GM12801 (cell line): ENCODE data around the gene IGDCC3.

ENCODE experiments used
- TF ChIP-seq, protein P1 (sequence below): IDR thresholded peaks from one replicate; pipeline ENCODE4 v1.5.1; 2011; ENCODE audit warnings: control low read depth; ENCODE audit not compliant: insufficient read length; ENCODE audit errors: extremely low read depth

IGDCC3 gene

DNA sequence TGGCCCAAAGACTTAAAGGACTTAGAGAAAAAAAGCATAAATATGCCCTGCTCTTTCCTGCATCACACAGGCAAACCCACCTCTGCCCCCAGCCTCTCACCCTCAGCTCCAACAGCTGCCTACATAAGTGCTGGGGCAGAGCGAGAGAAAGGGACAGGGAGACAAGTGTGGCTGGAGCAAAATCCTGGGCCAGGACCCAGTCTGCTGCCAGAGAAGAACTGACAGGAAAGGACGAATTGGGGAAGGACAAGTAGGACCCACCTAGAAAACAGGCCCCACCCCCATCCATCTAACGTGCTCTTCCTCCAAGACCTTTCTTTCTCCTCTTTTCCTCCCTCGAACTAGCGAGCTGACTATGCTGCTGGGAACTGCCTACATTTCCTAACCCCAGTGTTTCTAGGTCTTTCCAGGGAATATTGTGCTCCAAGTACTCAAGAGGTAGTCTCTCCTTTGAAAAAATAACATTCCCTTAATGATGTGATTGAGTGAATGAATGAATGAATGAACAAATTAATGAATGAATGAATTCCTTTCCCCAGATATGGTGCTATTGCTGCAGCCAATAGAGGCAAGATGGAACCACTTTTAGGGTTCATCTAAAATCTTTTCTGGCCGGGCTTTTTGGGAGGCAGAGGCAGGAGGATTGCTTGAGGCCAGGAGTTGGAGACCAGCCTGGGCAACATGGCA lies 26.5 kb upstream of the IGDCC3 start:
- TF ChIP-seq, protein P1, sequence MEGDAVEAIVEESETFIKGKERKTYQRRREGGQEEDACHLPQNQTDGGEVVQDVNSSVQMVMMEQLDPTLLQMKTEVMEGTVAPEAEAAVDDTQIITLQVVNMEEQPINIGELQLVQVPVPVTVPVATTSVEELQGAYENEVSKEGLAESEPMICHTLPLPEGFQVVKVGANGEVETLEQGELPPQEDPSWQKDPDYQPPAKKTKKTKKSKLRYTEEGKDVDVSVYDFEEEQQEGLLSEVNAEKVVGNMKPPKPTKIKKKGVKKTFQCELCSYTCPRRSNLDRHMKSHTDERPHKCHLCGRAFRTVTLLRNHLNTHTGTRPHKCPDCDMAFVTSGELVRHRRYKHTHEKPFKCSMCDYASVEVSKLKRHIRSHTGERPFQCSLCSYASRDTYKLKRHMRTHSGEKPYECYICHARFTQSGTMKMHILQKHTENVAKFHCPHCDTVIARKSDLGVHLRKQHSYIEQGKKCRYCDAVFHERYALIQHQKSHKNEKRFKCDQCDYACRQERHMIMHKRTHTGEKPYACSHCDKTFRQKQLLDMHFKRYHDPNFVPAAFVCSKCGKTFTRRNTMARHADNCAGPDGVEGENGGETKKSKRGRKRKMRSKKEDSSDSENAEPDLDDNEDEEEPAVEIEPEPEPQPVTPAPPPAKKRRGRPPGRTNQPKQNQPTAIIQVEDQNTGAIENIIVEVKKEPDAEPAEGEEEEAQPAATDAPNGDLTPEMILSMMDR = no peak

DNA sequence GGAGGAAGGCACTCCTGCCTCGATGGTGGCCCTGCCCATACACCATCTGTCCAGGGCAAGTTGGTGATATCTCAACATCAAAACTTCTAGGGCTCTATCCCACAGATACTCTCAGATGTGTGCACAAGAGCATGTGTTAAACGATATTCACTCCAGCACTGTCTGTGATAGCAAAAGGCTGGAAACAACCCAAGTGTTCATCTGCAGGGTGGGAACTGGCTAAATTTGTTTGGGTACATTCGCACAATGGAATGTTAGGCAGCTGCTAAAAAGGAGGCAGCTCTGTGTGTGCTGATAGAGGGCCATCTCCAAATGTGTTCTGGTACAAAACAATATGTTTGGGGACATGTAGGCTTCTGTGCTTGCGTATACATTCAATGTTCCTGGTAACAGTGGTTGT lies 25.2 kb upstream of the IGDCC3 start:
- TF ChIP-seq, protein P1 = no peak

DNA sequence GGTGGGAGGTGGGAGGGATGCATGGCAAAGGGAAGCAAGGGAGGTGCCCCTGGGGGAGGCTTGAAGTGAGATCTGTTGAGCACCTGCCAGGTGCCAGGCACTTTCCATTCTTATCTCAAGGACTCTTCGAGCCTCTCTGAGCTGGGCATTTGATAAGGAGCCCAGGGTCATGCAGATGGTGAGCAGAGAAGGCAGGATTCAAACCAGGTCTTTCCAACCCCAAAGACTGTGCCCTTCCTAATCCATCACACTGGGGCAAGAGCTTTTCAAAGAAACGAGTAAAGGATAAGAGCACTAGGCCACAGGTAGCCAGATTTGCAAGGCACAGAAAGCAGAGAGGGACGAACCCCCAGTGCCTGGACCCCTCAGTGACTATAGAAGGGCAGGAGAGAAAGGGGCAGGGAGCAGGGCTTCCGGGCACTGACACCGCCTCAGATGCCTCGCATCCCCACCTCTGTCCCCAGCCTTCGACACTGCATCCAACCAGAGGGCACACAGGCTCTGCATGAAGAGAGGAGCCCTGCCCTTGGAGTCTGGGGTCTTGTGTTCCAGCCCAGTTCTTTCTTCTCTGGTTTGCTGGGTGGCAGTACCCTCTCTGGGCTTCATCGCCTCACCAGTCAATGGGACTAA lies 23.9 kb upstream of the IGDCC3 start:
- TF ChIP-seq, protein P1 = no peak

DNA sequence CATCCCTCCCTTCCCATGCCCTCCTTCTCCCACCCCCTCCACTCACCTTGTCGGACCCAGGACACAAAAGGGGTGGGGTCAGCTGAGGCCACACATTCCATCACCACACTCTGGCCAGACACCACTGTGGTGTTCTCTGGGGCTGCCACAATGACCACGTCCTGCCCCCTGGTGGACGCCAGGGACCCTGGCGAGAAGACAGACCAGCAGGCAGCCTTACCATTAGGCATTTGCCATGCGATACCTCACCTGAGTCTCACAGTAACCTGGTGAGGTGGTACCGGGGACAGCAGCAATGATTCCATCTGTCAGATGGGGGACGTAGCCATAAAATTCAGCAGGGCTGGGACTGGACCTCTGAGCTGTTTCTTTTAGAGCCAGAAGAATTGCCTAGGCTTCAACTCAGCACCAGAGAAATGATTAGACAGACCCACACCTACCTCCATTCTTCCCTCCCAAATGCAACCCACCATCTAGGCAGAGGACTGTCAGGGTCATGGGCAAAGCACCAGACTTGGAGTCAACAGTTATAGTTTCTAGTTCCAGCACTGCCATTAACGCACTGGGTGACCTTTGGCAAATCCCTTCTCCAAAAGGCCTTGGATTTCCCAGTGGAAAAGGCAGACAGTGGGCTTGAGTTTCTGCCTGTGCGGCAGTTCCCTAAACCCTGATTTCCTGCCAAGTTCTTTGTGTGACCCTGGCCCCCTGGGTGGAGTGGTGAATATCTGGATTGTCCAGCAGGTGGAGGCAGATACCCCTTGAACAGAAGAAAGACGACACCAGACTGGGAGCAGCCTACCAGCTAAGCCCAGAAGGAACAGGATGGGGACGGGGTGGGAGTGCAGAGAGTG lies 23.2 kb upstream of the IGDCC3 start:
- TF ChIP-seq, protein P1 = no peak

DNA sequence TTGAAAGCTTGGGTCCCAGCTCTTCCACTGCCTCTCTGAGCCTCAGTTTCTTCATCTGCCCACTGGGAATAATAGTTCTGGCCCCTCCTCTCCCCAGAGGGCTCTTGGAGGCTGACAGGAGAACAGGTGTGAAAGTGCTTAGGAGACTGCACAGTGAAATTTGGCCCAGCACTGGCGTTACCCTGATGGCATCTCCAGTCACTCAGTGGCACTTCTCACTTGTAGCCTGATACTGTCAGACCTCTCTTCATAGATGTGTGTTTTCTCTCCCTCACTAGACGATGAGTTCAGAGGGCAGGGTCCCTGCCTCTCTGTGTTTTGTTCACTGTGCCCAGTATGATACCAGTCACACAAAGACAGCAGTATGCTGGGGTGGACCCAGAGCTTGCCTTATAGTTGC lies 22.2 kb upstream of the IGDCC3 start:
- TF ChIP-seq, protein P1 = no peak

DNA sequence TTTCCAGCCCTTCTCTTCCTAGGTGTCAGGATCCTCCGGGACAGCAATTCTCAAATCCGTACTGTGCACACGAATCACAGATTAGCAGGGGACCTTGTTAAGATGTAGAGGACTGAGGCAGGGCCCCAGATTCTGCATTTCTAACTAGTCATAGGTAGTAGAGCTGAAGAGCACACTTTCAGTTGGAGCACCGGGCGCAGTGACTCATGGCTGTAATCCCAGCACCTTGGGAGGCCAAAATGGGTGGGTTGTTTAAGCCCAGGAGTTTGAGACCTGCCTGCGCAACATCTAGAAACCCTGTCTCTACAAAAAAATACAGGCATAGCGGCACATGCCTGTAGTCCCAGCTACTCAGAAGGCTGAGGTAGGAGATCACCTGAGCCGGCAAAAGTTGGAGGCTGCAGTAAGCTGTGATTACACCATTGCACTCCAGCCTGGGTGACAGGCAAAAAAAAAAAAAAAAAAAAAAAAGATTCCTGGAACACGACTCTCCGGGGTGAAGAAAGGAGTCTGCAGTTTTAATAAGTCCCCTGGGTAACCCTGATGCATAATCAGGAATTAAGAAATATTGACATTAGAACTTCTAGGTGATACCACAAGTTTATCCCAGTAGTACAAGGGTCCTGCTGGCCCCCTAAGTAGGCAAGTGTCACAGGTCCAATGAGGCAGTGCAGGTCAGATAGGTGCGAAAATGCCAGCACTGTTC lies 21.4 kb upstream of the IGDCC3 start:
- TF ChIP-seq, protein P1 = no peak

DNA sequence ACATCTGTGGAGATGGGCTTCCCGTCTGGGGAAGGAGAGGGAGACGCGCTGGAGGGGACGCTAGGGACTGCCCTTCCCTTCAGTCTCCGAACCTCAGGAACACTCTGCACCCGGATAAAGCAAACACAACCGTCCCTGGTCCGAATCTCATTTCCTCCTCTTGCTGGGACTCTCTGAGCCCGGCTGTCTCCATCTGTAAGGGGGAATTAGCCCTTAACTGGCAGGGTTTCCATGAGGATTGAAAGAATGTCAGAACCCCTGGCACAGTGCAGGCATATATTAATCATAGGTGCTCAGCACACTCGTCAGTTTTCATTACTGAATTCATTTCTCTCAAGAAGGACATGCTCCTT lies 19.1 kb upstream of the IGDCC3 start:
- TF ChIP-seq, protein P1 = no peak
